GM21529 (cell line): ENCODE results near the gene RASA3.

Experiments used
- ATAC-seq: cut with Tn5 transposase; IDR thresholded peaks from one replicate; pipeline ENCODE4 v1.9.1; 2021; ENCODE audit not compliant: unreplicated experiment

RASA3 gene

GRCh38 chr13:114069376-114070097, 62.9 kb downstream of the RASA3 start:
- no peak for ATAC-seq

- ATAC-seq = no peak
These were observed 63.6 kb downstream of the RASA3 start for GRCh38 chr13:114068656-114069318.

- ATAC-seq = peak; percentile 36
These were observed 64.4 kb downstream of the RASA3 start for GRCh38 chr13:114067886-114068651.

GRCh38 chr13:114067381-114067885, 65.0 kb downstream of the RASA3 start:
- ATAC-seq = peak; percentile 59

GRCh38 chr13:114066956-114067355, 65.5 kb downstream of the RASA3 start:
- no peak for ATAC-seq

- no peak for ATAC-seq
These were observed 66.3 kb downstream of the RASA3 start for GRCh38 chr13:114065926-114066774.

- peak; percentile 38 for ATAC-seq
These were observed 67.1 kb downstream of the RASA3 start for GRCh38 chr13:114065141-114065925.

GRCh38 chr13:114064450-114065140, 67.8 kb downstream of the RASA3 start:
- ATAC-seq = no peak

- no peak for ATAC-seq
These were observed 68.6 kb downstream of the RASA3 start for GRCh38 chr13:114063545-114064449.

- ATAC-seq = no peak
These were observed 69.7 kb downstream of the RASA3 start for GRCh38 chr13:114062754-114063153.

- no peak for ATAC-seq
These were observed 70.1 kb downstream of the RASA3 start for GRCh38 chr13:114062341-114062740.

GRCh38 chr13:114061744-114062143, 70.7 kb downstream of the RASA3 start:
- no peak for ATAC-seq

GRCh38 chr13:114061047-114061446, 71.4 kb downstream of the RASA3 start:
- no peak for ATAC-seq

GRCh38 chr13:114059946-114060860, 72.2 kb downstream of the RASA3 start:
- no peak for ATAC-seq

GRCh38 chr13:114059428-114059827, 73.0 kb downstream of the RASA3 start:
- no peak for ATAC-seq

GRCh38 chr13:114058051-114058867, 74.2 kb downstream of the RASA3 start:
- ATAC-seq = no peak
